Subcutaneous adipose tissue (tissue), 4 donors: ENCODE data around the gene SLC25A21. TPM values are rescaled to one million over a fixed set of nuclear protein-coding genes. Genes with fewer than 3 reads are reported as not detected.

Source experiments
- total RNA-seq, 4 donors: library from RNA; depleted of rRNA; stranded (reverse); fragments of >200 nt; gene quantifications; one replicate each; pipeline ENCODE4 v1.1.0, GENCODE V29; 2016
- TF ChIP-seq, protein P1 (sequence below): fragments of 450-650 bp; IDR thresholded peaks from one replicate; pipeline ENCODE4 v1.5.1; 2016; ENCODE audit warnings: low read depth, mild to moderate bottlenecking, control low read depth, antibody characterized with exemption, moderate library complexity

The SLC25A21 gene
- total RNA-seq, 4 donors from 2014 or later, result 0.98 to 1.1 TPM; not detected in 2

DNA sequence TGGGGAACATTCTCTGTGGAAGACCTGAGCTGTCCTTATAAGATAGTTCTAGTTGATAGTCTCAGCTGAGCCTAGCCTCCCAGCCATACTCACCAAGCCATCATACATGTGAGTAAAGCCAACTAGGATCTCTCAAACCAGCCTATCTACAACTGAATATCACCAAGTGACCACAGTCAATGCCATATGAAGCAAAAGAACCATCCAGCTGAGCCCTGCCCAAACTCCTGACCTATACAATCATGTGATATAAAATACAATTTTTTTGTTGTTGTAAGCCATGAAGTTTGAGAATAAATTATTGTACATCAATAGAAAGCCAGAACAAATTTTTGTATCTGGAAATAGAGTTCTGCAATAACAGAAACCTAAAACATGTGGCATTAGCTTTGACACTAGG, 118.3 kb downstream of the SLC25A21 start:
- TF ChIP-seq, protein P1, sequence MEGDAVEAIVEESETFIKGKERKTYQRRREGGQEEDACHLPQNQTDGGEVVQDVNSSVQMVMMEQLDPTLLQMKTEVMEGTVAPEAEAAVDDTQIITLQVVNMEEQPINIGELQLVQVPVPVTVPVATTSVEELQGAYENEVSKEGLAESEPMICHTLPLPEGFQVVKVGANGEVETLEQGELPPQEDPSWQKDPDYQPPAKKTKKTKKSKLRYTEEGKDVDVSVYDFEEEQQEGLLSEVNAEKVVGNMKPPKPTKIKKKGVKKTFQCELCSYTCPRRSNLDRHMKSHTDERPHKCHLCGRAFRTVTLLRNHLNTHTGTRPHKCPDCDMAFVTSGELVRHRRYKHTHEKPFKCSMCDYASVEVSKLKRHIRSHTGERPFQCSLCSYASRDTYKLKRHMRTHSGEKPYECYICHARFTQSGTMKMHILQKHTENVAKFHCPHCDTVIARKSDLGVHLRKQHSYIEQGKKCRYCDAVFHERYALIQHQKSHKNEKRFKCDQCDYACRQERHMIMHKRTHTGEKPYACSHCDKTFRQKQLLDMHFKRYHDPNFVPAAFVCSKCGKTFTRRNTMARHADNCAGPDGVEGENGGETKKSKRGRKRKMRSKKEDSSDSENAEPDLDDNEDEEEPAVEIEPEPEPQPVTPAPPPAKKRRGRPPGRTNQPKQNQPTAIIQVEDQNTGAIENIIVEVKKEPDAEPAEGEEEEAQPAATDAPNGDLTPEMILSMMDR, result no peak

DNA sequence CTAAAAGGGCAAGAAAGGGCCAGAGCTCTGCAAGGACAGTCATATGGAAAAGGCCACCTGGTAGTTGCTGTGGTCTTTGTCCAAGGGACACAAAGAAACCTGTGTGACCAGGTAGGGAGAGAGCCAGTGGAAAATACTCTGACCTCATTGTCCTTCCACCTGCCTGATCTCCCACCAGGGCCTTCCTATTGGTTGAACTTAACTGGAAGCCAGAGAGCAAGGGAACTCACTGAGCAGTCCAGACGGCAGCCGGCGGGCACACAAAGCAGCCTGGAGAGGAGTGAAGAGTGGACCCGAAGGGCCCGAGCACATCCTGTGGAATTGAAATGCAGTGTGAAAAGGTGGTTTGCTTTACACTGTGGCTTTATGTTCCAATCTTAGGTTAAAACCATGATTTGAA, 120.7 kb downstream of the SLC25A21 start:
- TF ChIP-seq, protein P1, result no peak

DNA sequence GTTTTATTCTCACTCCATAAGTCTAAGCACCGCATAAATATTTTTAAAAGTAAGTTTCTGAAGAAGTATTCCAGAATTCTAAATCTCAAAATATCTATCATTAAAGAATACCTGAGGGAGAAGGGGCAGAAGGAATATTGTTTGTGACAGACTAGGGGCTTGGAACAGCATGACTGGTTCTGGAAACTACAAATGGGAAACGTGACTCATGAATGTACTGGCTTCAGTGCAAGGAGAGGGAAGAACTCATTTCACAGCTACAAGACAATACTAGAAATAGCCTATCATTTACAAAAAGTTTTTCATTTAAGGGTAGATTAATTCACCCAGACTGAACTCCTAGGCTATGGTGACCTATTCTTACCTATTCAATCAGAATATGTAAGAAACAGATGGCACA, 121.3 kb downstream of the SLC25A21 start:
- TF ChIP-seq, protein P1, result no peak

DNA sequence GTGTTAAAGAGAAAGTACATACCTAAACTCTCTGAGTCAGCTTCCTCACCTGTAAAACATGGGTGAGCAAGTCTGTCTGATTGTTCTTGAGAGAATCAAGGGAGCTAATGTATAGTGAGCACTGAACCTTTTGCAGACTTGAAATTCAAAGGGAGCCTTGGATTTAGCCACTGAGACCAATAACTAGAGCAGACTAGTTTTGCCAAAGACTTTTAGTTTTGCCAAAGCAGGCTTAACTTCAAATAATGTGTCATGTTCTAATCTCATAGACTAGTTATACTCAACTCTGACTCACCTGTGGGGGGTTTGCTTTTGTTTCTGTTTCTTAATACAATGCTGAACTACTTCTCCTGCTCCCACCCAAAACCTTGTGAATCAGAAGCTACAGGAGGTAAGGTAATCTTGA, 123.7 kb downstream of the SLC25A21 start:
- TF ChIP-seq, protein P1, result no peak

DNA sequence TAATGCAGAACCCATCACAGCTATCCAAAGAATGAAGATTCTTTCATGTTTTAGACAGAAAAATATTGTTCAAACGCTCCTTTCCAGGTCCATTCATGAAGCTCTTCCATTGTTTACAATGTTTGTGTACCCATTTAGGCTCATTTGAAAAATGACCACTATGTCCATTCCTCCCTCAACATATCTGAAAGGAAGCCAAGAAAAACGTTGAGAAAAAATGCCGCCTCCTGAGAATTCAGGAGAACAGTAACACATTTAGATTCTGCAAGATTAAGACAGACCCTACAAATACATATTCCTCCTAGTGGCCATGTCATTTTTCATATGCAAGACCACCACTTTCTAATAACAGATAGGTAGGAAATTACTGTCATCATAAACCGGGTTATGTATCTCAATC, 124.4 kb downstream of the SLC25A21 start:
- TF ChIP-seq, protein P1, result no peak

DNA sequence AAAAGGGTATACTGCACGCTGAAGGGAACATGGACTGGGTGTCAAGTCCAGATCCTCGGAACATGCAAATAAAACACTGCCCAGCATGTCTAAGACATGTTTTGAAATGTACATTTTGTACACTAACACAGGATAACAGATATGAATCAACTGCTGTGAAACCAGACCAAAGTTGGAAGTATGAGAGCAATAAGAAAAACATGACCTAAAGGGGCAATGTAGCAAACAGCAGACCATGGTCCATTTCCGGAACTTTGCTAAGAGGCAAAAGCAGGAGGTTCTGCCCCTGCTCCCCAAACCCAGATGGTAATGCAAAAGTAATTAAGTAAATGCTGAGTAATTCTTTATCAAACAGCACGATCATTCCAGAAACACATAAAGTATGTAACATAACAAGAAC, 125.2 kb downstream of the SLC25A21 start:
- TF ChIP-seq, protein P1, result no peak

DNA sequence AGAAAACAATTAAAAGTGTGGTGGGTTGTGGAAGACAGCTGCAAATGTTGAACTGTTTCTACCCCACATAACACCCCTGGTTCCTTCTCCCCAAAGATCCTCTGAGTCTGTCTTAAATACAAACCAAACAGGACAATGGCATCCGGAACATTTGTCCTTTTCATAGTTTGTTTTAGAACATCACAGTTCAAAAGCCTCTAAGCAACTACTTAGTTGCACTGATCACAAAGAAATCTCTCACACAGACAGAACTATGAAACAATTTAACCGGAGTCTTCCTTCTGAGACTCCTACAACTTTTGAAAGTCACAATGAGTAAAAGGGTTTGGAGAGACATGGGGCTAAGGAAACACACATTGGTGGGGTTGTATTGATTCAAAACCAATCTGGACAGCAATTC, 125.6 kb downstream of the SLC25A21 start:
- TF ChIP-seq, protein P1, result no peak
